Retinal pigment epithelial cell (primary cell): ENCODE measurements around the gene MAD1L1.

ENCODE experiments used
- DNase-seq: peaks from one replicate; pipeline ENCODE4 v3.0.0-alpha.2; 2010; ENCODE audit warnings: low read depth
- H3K4me3 ChIP-seq: 2 replicates; pipeline ENCODE4 v1.5.1; 2011; ENCODE audit warnings: mild to moderate bottlenecking, low read length, control low read depth, moderate library complexity
- TF ChIP-seq, protein P1 (sequence below): conservative IDR thresholded peaks from 2 replicates; pipeline ENCODE4 v1.5.1; 2011; ENCODE audit warnings: low read depth, low read length, control low read depth, inconsistent platforms

The MAD1L1 gene

GRCh38 chr7:1947586-1948217 is 285.0 kb downstream of the MAD1L1 start:
- TF ChIP-seq, protein P1, sequence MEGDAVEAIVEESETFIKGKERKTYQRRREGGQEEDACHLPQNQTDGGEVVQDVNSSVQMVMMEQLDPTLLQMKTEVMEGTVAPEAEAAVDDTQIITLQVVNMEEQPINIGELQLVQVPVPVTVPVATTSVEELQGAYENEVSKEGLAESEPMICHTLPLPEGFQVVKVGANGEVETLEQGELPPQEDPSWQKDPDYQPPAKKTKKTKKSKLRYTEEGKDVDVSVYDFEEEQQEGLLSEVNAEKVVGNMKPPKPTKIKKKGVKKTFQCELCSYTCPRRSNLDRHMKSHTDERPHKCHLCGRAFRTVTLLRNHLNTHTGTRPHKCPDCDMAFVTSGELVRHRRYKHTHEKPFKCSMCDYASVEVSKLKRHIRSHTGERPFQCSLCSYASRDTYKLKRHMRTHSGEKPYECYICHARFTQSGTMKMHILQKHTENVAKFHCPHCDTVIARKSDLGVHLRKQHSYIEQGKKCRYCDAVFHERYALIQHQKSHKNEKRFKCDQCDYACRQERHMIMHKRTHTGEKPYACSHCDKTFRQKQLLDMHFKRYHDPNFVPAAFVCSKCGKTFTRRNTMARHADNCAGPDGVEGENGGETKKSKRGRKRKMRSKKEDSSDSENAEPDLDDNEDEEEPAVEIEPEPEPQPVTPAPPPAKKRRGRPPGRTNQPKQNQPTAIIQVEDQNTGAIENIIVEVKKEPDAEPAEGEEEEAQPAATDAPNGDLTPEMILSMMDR, result no peak
- H3K4me3 ChIP-seq, result no peak overlapping the region
- no peak for DNase-seq

- DNase-seq, result no peak
- no peak overlapping the region for H3K4me3 ChIP-seq
- TF ChIP-seq, protein P1, result no peak
Observed at GRCh38 chr7:1946773-1947450, 285.8 kb downstream of the MAD1L1 start.

- no peak for DNase-seq
- H3K4me3 ChIP-seq, result no peak overlapping the region
- TF ChIP-seq, protein P1, result no peak
Observed at GRCh38 chr7:1946025-1946772, 286.5 kb downstream of the MAD1L1 start.

- TF ChIP-seq, protein P1, result no peak
Observed at GRCh38 chr7:1945558-1945957, 287.2 kb downstream of the MAD1L1 start.

DNA sequence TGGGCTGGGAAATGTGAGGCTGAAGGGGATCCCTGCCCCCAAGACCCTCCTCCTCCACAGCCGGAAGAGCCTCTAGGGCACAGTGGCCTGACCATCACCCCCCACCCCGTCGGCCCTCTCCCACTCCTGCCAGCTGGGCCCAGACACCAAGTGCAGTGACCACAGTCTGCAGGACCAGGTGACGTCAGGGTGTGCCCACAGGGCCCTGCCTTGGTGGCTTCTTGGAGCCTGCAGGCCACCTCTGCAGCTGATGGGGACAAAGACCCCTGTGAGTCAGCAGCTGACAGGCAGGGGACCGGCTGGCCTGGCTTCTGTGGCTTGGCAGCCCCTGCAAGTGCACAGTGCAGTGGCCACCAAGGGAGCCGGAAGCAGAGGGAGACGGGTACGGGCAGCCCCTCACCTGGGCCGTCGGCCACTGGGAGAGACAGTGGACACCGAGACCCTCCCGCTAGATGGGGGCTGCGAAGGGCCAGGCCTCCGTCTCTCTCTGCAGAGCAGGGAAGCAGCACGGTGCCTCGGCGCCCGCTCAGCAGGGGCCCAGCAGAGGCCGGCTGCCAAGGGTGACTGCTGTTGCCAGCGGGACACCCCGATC is 288.0 kb downstream of the MAD1L1 start:
- DNase-seq, result no peak
- TF ChIP-seq, protein P1, result no peak

More at GRCh38 chr7:1945558-1945957, 287.2 kb downstream of the MAD1L1 start:
- no peak for DNase-seq
- H3K4me3 ChIP-seq, result no peak overlapping the region

DNA sequence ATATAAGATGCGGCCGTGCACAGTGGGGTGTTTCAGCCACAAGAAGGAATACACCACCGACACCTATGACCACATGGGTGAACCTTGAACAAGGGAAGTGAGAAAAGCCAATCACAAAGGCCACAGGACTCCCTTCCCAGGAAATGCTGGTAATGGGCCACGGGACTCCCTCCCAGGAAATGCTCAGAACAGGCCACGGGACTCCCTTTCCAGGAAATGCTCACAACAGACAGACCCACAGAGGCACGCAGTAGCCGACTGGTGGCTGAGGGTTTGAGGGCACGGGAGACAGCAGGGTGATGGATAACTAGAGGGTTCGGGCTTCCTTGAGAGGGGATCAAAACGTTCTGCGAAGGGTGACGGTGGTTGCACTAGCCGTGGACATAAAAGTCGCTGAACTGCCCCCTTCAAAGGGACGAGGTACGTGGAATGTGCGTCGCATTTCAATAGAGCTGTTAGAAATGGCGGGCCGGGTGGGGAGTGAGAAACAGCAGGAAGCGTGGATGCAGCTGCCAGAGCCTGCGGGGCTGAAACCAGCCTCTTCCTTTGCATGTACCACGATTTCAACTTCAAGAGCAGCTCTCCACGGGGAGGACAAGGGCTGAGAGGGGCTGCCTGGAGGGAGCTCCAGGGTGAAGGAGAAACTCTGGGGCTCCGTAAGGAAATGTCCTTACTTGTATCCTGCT is 288.7 kb downstream of the MAD1L1 start:
- DNase-seq, result no peak
- TF ChIP-seq, protein P1, result no peak

More for the DNA sequence above, 288.0 kb downstream of the MAD1L1 start:
- H3K4me3 ChIP-seq, result no peak overlapping the region

More for the DNA sequence above, 288.7 kb downstream of the MAD1L1 start:
- no peak overlapping the region for H3K4me3 ChIP-seq
